B cell (primary cell): ENCODE data around the gene MAP2K7. TPM values are rescaled to one million over a fixed set of nuclear protein-coding genes. Genes with fewer than 3 reads are reported as not detected.

Experiments
- ATAC-seq: fragments of 200-7000 bp; cut with Tn5 transposase; one replicate; pipeline ENCODE4 v1.10.0; 2021; ENCODE audit warnings: low read depth, mild to moderate bottlenecking, moderate number of reproducible peaks, moderate library complexity
- CTCF ChIA-PET: fragments of 350-600 bp; sonication (Branson Sonifier 250); formaldehyde crosslinking; loops from one replicate; lab custom pipeline; 2021; ENCODE audit warnings: antibody characterized with exemption, inconsistent platforms; lab: Charles Lee
- POLR2A ChIA-PET: fragments of 350-600 bp; sonication (Branson Sonifier 250); formaldehyde crosslinking; loops from one replicate; lab custom pipeline; 2021; ENCODE audit warnings: antibody characterized with exemption; lab: Charles Lee
- DNase-seq: peaks from one replicate; pipeline ENCODE4 v3.0.0; 2013
- H2AFZ ChIP-seq: 2 replicates; pipeline ENCODE4 v1.6.1; 2012; ENCODE audit warnings: mild to moderate bottlenecking, low read depth, low read length; ENCODE audit not compliant: insufficient read depth, poor library complexity, severe bottlenecking
- H3K27ac ChIP-seq, 2 donors: 1 replicate in 1 of 2; 2 replicates in 1 of 2; pipeline ENCODE4 v1.5.1; 2012 to 2013; ENCODE audit warnings: low read length in 2 of 2, mild to moderate bottlenecking in 2 of 2, moderate library complexity in 1 of 2
- H3K27me3 ChIP-seq, 4 experiments: fragments of 200-600 bp in 1 of 4; sonication (generic) in 1 of 4; replicated peaks in 1 of 4; 1 replicate in 2 of 4; 2 replicates in 2 of 4; pipeline versions ENCODE4 v1.6.1 to v1.7.0; 2013 to 2016; ENCODE audit warnings: low read length in 3 of 4, mild to moderate bottlenecking in 2 of 4, mixed read lengths in 1 of 4, moderate library complexity in 1 of 4; ENCODE audit not compliant: insufficient read depth in 4 of 4, control insufficient read depth in 3 of 4; ENCODE audit errors: control extremely low read depth in 1 of 4
- H3K36me3 ChIP-seq, 2 experiments: replicated peaks in 1 of 2; 1 replicate in 1 of 2; 2 replicates in 1 of 2; pipeline versions ENCODE4 v1.6.1 to v1.7.1; 2013; ENCODE audit warnings: low read length in 1 of 2; ENCODE audit not compliant: insufficient read depth in 2 of 2, control insufficient read depth in 1 of 2; ENCODE audit errors: control extremely low read depth in 1 of 2, extremely low read depth in 1 of 2
- H3K4me1 ChIP-seq, 2 donors: fragments of 200-600 bp in 1 of 2; sonication (generic) in 1 of 2; 1 replicate in 1 of 2; 2 replicates in 1 of 2; pipeline versions ENCODE4 v1.5.1 to v1.6.1; 2013 to 2017; ENCODE audit warnings: low read length in 2 of 2; ENCODE audit not compliant: control insufficient read depth in 2 of 2, insufficient read depth in 2 of 2
- H3K4me2 ChIP-seq: replicated peaks from 2 replicates; pipeline ENCODE3; 2012; ENCODE audit warnings: mild to moderate bottlenecking, low read depth, low read length; ENCODE audit not compliant: poor library complexity, severe bottlenecking
- H3K4me3 ChIP-seq, 5 experiments: fragments of 200-600 bp in 1 of 5; sonication (generic) in 1 of 5; 1 replicate in 3 of 5; 2 replicates in 2 of 5; pipeline versions ENCODE4 v1.5.1 to v1.7.0; 2011 to 2016; ENCODE audit warnings: low read length in 4 of 5, mild to moderate bottlenecking in 4 of 5, low read depth in 2 of 5, control low read depth in 1 of 5, moderate library complexity in 1 of 5; ENCODE audit not compliant: insufficient read depth in 1 of 5; ENCODE audit errors: control extremely low read depth in 1 of 5, extremely low read depth in 1 of 5
- H3K79me2 ChIP-seq: fragments of 200-600 bp; sonication (generic); one replicate; pipeline ENCODE4 v1.6.0; 2016; ENCODE audit warnings: low read length; ENCODE audit not compliant: control insufficient read depth, insufficient read depth
- H3K9ac ChIP-seq: fragments of 200-600 bp; sonication (generic); 2 replicates; pipeline ENCODE4 v1.6.1; 2017; ENCODE audit warnings: mild to moderate bottlenecking, low read length, moderate library complexity
- H3K9me3 ChIP-seq, 3 donors: one replicate each; pipeline versions ENCODE4 v1.6.1 to v1.7.1; 2013; ENCODE audit warnings: low read length in 2 of 3; ENCODE audit not compliant: control insufficient read depth in 2 of 3, insufficient read depth in 1 of 3; ENCODE audit errors: control extremely low read depth in 1 of 3
- H4K20me1 ChIP-seq: 2 replicates; pipeline ENCODE4 v1.6.0; 2012; ENCODE audit warnings: mild to moderate bottlenecking, low read length; ENCODE audit not compliant: insufficient read depth, control insufficient read depth, poor library complexity, severe bottlenecking
- H3K27ac Mint-ChIP-seq: one replicate; pipeline ENCODE4 v1.8.0; 2021; ENCODE audit warnings: mixed read lengths
- H3K27me3 Mint-ChIP-seq: one replicate; pipeline ENCODE4 v1.8.0; 2021; ENCODE audit warnings: mixed read lengths
- H3K4me1 Mint-ChIP-seq: one replicate; pipeline ENCODE4 v1.8.0; 2021; ENCODE audit warnings: mixed read lengths
- H3K4me3 Mint-ChIP-seq: one replicate; pipeline ENCODE4 v1.8.0; 2021; ENCODE audit warnings: mixed read lengths
- H3K9me3 Mint-ChIP-seq: one replicate; pipeline ENCODE4 v1.8.0; 2022; ENCODE audit warnings: mixed read lengths; ENCODE audit not compliant: insufficient read depth
- EZH2 ChIP-seq: IDR thresholded peaks from 2 replicates; pipeline ENCODE4 v1.6.1; 2012; ENCODE audit warnings: borderline replicate concordance, low read depth, mild to moderate bottlenecking, moderate library complexity, low read length; ENCODE audit not compliant: insufficient read depth, poor library complexity, severe bottlenecking
- WGBS: methylation state at CpG from one replicate; pipeline ENCODE4 v1.1.5; 2013; ENCODE audit warnings: missing lambda C conversion rate; ENCODE audit not compliant: insufficient coverage; 5-methylcytosine and 5-hydroxymethylcytosine counted together
- intact Hi-C: fragments of 100-400 bp; cut with micrococcal nuclease; formaldehyde crosslinking; loops from one replicate; pipeline ENCODE4 v1.10.0; 2022
- polyA plus RNA-seq: library from polyadenylated mRNA; depleted of rRNA; stranded (reverse); fragments of >200 nt; gene quantifications from 2 replicates; pipeline ENCODE4 v1.2.3, GENCODE V29; 2012
- total RNA-seq, 2 donors: library from RNA; stranded (reverse); fragments of 120-200 nt in 1 of 2; gene quantifications; 1 replicate in 1 of 2; 2 replicates in 1 of 2; pipeline versions ENCODE4 v1.2.3 to v1.2.4, GENCODE V29; 2013 to 2022
- TF ChIP-seq, protein P1 (sequence below): fragments of 200-600 bp; IDR thresholded peaks from one replicate; pipeline ENCODE4 v1.8.0; 2022; ENCODE audit warnings: antibody characterized with exemption, mild to moderate bottlenecking

The MAP2K7 gene
- total and polyA plus RNA-seq, 2 donors (not counting 1 experiment from before 2014, with no cell fraction given), result 56.0 to 71.9 TPM

DNA sequence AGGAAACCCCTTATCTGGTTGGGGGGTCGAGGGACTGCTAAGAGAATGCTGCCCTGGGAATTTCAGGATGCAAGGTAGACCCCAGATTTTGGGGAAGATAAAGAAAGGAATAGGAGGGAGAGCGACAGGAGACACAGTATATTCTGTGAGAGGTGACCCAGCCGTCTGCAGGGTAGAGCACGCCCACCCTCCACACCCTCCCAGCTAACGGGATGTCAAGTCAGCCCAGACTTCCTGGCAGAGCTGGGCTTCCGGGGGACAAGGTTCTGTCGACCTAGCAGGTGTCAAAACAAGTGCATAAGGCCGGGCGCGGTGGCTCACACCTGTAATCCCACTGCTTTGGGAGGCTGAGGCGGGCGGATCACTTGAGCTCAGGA lies 28.8 kb upstream of the MAP2K7 start:
- POLR2A ChIA-PET, result no interaction called here
- no peaks in the 10 kb centered on the region for H3K79me2 ChIP-seq
- no peak overlapping the region for H3K27ac Mint-ChIP-seq

DNA sequence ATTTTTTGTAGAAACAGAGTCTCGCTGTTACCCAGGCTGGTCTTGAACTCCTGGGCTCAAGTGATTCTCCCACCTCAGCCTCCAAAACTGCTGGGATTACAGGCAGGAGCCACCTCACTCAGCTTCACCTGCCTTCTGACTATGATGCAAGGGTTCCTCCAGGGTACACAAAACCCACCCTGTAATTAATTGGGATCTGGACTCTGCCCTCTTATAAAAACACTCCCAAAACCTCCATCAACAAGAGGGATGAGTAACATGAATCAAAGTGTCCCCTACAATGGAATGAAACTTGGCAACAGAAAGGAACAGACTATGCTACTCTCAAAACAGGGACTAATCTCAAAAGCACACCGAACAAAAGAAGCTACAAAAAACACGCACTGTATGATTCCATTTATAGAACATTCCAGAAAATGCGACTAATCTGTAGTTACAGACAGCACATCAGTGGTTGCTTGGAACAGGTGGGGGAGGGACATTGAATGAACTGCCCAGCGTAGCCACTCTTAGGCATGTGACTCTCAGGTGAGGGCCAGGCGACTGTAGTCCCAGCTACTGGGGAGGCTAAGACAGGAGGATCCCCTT lies 26.3 kb upstream of the MAP2K7 start:
- 67% methylated on average over 1 of the region's 6 CpGs for WGBS
- Mint-ChIP-seq H3K27ac (no peak overlapping the region), H3K9me3 (no peaks in the 10 kb centered on the region), H3K4me3 (no peak overlapping the region), H3K27me3 (peaks cover 14% of the 10 kb centered on the region), H3K4me1 (peaks cover 7% of the 10 kb centered on the region)
- no peaks in the 10 kb centered on the region for H4K20me1 ChIP-seq
- H3K4me2 ChIP-seq, result no peak overlapping the region
- DNase-seq (no peak), ATAC-seq (no peak)
- no peaks in the 10 kb centered on the region for H3K79me2 ChIP-seq
- intact Hi-C loops, result no loop called here
- no peak overlapping the region for H3K27ac ChIP-seq
- peaks cover 0 to 22% (median 0%) of the 10 kb centered on the region in 3 donors for H3K9me3 ChIP-seq
- H3K9ac ChIP-seq, result no peak overlapping the region
- H3K36me3 ChIP-seq, result no peaks in the 10 kb centered on the region
- ChIA-PET CTCF (interaction anchor here (1.2 to 1.4 kb wide), 2 partner anchors 8 to 13 kb away, joined by 3 read pairs; no protein-coding TSS in a partner anchor), POLR2A (no interaction called here)
- TF ChIP-seq EZH2, result no peak
- TF ChIP-seq, protein P1, sequence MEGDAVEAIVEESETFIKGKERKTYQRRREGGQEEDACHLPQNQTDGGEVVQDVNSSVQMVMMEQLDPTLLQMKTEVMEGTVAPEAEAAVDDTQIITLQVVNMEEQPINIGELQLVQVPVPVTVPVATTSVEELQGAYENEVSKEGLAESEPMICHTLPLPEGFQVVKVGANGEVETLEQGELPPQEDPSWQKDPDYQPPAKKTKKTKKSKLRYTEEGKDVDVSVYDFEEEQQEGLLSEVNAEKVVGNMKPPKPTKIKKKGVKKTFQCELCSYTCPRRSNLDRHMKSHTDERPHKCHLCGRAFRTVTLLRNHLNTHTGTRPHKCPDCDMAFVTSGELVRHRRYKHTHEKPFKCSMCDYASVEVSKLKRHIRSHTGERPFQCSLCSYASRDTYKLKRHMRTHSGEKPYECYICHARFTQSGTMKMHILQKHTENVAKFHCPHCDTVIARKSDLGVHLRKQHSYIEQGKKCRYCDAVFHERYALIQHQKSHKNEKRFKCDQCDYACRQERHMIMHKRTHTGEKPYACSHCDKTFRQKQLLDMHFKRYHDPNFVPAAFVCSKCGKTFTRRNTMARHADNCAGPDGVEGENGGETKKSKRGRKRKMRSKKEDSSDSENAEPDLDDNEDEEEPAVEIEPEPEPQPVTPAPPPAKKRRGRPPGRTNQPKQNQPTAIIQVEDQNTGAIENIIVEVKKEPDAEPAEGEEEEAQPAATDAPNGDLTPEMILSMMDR, result no peak
- no peak overlapping the region for H2AFZ ChIP-seq
- H3K4me3 ChIP-seq, result no peak overlapping the region
- peaks cover 0 to 25% (median 12%) of the 10 kb centered on the region in 4 experiments for H3K27me3 ChIP-seq
- peaks cover 12 to 21% of the 10 kb centered on the region in 2 donors for H3K4me1 ChIP-seq

More for the DNA sequence above, 28.8 kb upstream of the MAP2K7 start:
- CTCF ChIA-PET, result no interaction called here
- Mint-ChIP-seq H3K4me1 (peaks cover 23% of the 10 kb centered on the region), H3K27me3 (peaks cover 25% of the 10 kb centered on the region), H3K9me3 (peaks cover 4% of the 10 kb centered on the region), H3K4me3 (peak overlapping the region; percentile 32)
- WGBS, result 35% methylated on average over 11 of the region's 12 CpGs
- Histone ChIP-seq H3K9ac (no peak overlapping the region), H3K9me3 (peaks cover 0 to 42% (median 0%) of the 10 kb centered on the region in 3 donors), H3K4me2 (peak overlapping the region; percentile 68), H3K27me3 (peaks cover 0 to 45% (median 16%) of the 10 kb centered on the region in 4 experiments), H2AFZ (no peak overlapping the region), H3K27ac (no peak overlapping the region), H3K4me3 (no peak overlapping the region), H3K4me1 (peaks cover 29 to 36% of the 10 kb centered on the region in 2 donors), H3K36me3 (no peaks in the 10 kb centered on the region), H4K20me1 (peaks cover 11% of the 10 kb centered on the region)
- TF ChIP-seq, protein P1, result no peak
- TF ChIP-seq EZH2, result no peak
- no peak for ATAC-seq
- peak; percentile 17 for DNase-seq
- intact Hi-C loops, result no loop called here
